Measurements from ENCODE around the gene CACNA1C. TPM values are rescaled to one million over a fixed set of nuclear protein-coding genes. Genes with fewer than 3 reads are reported as not detected.

The CACNA1C gene
- total and polyA plus RNA-seq, 5 donors, result 34.6 to 163 (median 123) TPM

GRCh38 chr12:2284857-2285256 is 232.1 kb downstream of the CACNA1C start:
- H3K27ac ChIP-seq (ENCODE audit: low read length), result peak overlapping the region; percentile 62
- no peak overlapping the region for H3K4me3 ChIP-seq (ENCODE audit: low read length)
- intact Hi-C loops (cut with DNase I), result loop anchor here (10.0 kb wide), 1 partner anchor 230 kb away; the partner anchor contains the start of gene CACNA1C (in 4 of the 4)
- no peaks in the 10 kb centered on the region for H3K27me3 ChIP-seq (ENCODE audit: control insufficient read depth, insufficient read depth)
- WGBS, result 39% methylated on average over 8 of the region's 8 CpGs
- DNase-seq (peak; percentile 82 to 93 (median 93)), ATAC-seq (peak; percentile 77 to 81)
- peaks cover 34% of the 10 kb centered on the region for H3K4me1 ChIP-seq (ENCODE audit: control insufficient read depth, insufficient read depth, low read length)
- no peaks in the 10 kb centered on the region for H3K9me3 ChIP-seq (ENCODE audit: control insufficient read depth, low read length)

GRCh38 chr12:2285462-2285861 is 232.7 kb downstream of the CACNA1C start:
- 88% methylated on average over 14 of the region's 14 CpGs for WGBS
- intact Hi-C loops (cut with DNase I), result loop anchor here (10.0 kb wide), 1 partner anchor 231 kb away; the partner anchor contains the start of gene CACNA1C (in 4 of the 4)

GRCh38 chr12:2286047-2286446 is 233.3 kb downstream of the CACNA1C start:
- Histone ChIP-seq H3K27me3 (ENCODE audit: control insufficient read depth, insufficient read depth) (no peaks in the 10 kb centered on the region), H3K9me3 (ENCODE audit: control insufficient read depth, low read length) (no peaks in the 10 kb centered on the region), H3K4me3 (ENCODE audit: low read length) (no peak overlapping the region), H3K4me1 (ENCODE audit: control insufficient read depth, insufficient read depth, low read length) (peaks cover 37% of the 10 kb centered on the region), H3K27ac (ENCODE audit: low read length) (peak overlapping the region; percentile 62)
- ATAC-seq (no peak), DNase-seq (no peak)
- 58% methylated on average over 5 of the region's 5 CpGs for WGBS
- intact Hi-C loops (cut with DNase I), result loop anchor here (10.0 kb wide), 1 partner anchor 231 kb away; the partner anchor contains the start of gene CACNA1C (in 4 of the 4)

More at GRCh38 chr12:2285462-2285861, 232.7 kb downstream of the CACNA1C start:
- Histone ChIP-seq H3K27me3 (ENCODE audit: control insufficient read depth, insufficient read depth) (no peaks in the 10 kb centered on the region), H3K4me1 (ENCODE audit: control insufficient read depth, insufficient read depth, low read length) (peaks cover 34% of the 10 kb centered on the region), H3K27ac (ENCODE audit: low read length) (peak overlapping the region; percentile 62), H3K4me3 (ENCODE audit: low read length) (no peak overlapping the region), H3K9me3 (ENCODE audit: control insufficient read depth, low read length) (no peaks in the 10 kb centered on the region)
- DNase-seq (no peak), ATAC-seq (no peak)

- DNase-seq (peak in 1 of 3 donors; percentile 54), ATAC-seq (peak; percentile 3 to 22)
- Histone ChIP-seq H3K27me3 (ENCODE audit: control insufficient read depth, insufficient read depth) (no peaks in the 10 kb centered on the region), H3K4me1 (ENCODE audit: control insufficient read depth, insufficient read depth, low read length) (peaks cover 37% of the 10 kb centered on the region), H3K9me3 (ENCODE audit: control insufficient read depth, low read length) (no peaks in the 10 kb centered on the region), H3K27ac (ENCODE audit: low read length) (peak overlapping the region; percentile 62), H3K4me3 (ENCODE audit: low read length) (no peak overlapping the region)
- 53% methylated on average over 9 of the region's 9 CpGs for WGBS
- intact Hi-C loops (cut with DNase I), result loop anchor here (10.0 kb wide), 1 partner anchor 232 kb away; the partner anchor contains the start of gene CACNA1C (in 4 of the 4)
Observed at GRCh38 chr12:2286461-2287131, 233.8 kb downstream of the CACNA1C start.

- Histone ChIP-seq H3K9me3 (ENCODE audit: control insufficient read depth, low read length) (no peaks in the 10 kb centered on the region), H3K27ac (ENCODE audit: low read length) (peak overlapping the region; percentile 62), H3K4me1 (ENCODE audit: control insufficient read depth, insufficient read depth, low read length) (peaks cover 37% of the 10 kb centered on the region), H3K27me3 (ENCODE audit: control insufficient read depth, insufficient read depth) (no peaks in the 10 kb centered on the region), H3K4me3 (ENCODE audit: low read length) (no peak overlapping the region)
- 49% methylated on average over 12 of the region's 12 CpGs for WGBS
- peak in 1 of 2 donors; percentile 41 for ATAC-seq
- intact Hi-C loops (cut with DNase I), result loop anchor here (10.0 kb wide), 1 partner anchor 232 kb away; the partner anchor contains the start of gene CACNA1C (in 4 of the 4)
- DNase-seq, result peak in 2 of 3 donors; percentile 46 to 55
Observed at GRCh38 chr12:2287151-2287550, 234.4 kb downstream of the CACNA1C start.

GRCh38 chr12:2287589-2287988 is 234.8 kb downstream of the CACNA1C start:
- WGBS, result 78% methylated on average over 5 of the region's 5 CpGs
- ATAC-seq (no peak), DNase-seq (no peak)
- Histone ChIP-seq H3K9me3 (ENCODE audit: control insufficient read depth, low read length) (no peaks in the 10 kb centered on the region), H3K27me3 (ENCODE audit: control insufficient read depth, insufficient read depth) (no peaks in the 10 kb centered on the region), H3K4me3 (ENCODE audit: low read length) (no peak overlapping the region), H3K4me1 (ENCODE audit: control insufficient read depth, insufficient read depth, low read length) (peaks cover 37% of the 10 kb centered on the region), H3K27ac (ENCODE audit: low read length) (peak overlapping the region; percentile 62)
- intact Hi-C loops (cut with DNase I), result loop anchor here (10.0 kb wide), 1 partner anchor 233 kb away; the partner anchor contains the start of gene CACNA1C (in 4 of the 4)

- 60% methylated on average over 2 of the region's 2 CpGs for WGBS
- DNase-seq (peak in 1 of 3 donors; percentile 64), ATAC-seq (no peak)
- Histone ChIP-seq H3K27ac (ENCODE audit: low read length) (peak overlapping the region; percentile 44), H3K4me3 (ENCODE audit: low read length) (no peak overlapping the region), H3K9me3 (ENCODE audit: control insufficient read depth, low read length) (no peaks in the 10 kb centered on the region), H3K27me3 (ENCODE audit: control insufficient read depth, insufficient read depth) (no peaks in the 10 kb centered on the region), H3K4me1 (ENCODE audit: control insufficient read depth, insufficient read depth, low read length) (peaks cover 37% of the 10 kb centered on the region)
- intact Hi-C loops (cut with DNase I), result loop anchor here (10.0 kb wide), 1 partner anchor 233 kb away; the partner anchor contains the start of gene CACNA1C (in 4 of the 4)
Observed at GRCh38 chr12:2288001-2288400, 235.2 kb downstream of the CACNA1C start.

GRCh38 chr12:2288471-2288870 is 235.7 kb downstream of the CACNA1C start:
- Histone ChIP-seq H3K4me3 (ENCODE audit: low read length) (no peak overlapping the region), H3K9me3 (ENCODE audit: control insufficient read depth, low read length) (no peaks in the 10 kb centered on the region), H3K27ac (ENCODE audit: low read length) (peak overlapping the region; percentile 44), H3K4me1 (ENCODE audit: control insufficient read depth, insufficient read depth, low read length) (peaks cover 34% of the 10 kb centered on the region), H3K27me3 (ENCODE audit: control insufficient read depth, insufficient read depth) (no peaks in the 10 kb centered on the region)
- no peak for DNase-seq
- intact Hi-C loops (cut with DNase I), result loop anchor here (10.0 kb wide), 1 partner anchor 234 kb away; the partner anchor contains the start of gene CACNA1C (in 4 of the 4)
- whole genome bisulfite sequencing, result 91% methylated on average over 4 of the region's 4 CpGs
- ATAC-seq, result no peak

- H3K9me3 ChIP-seq (ENCODE audit: control insufficient read depth, low read length), result no peaks in the 10 kb centered on the region
- no peak overlapping the region for H3K27ac ChIP-seq (ENCODE audit: low read length)
- DNase-seq (no peak), ATAC-seq (no peak)
- intact Hi-C loops (cut with DNase I), result loop anchor here (10.0 kb wide), 1 partner anchor 234 kb away; the partner anchor contains the start of gene CACNA1C (in 4 of the 4)
- H3K27me3 ChIP-seq (ENCODE audit: control insufficient read depth, insufficient read depth), result no peaks in the 10 kb centered on the region
- peaks cover 30% of the 10 kb centered on the region for H3K4me1 ChIP-seq (ENCODE audit: control insufficient read depth, insufficient read depth, low read length)
- 80% methylated on average over 5 of the region's 5 CpGs for WGBS
- no peak overlapping the region for H3K4me3 ChIP-seq (ENCODE audit: low read length)
Observed at GRCh38 chr12:2288875-2289274, 236.1 kb downstream of the CACNA1C start.

- DNase-seq, result no peak
- peaks cover 34% of the 10 kb centered on the region for H3K4me1 ChIP-seq (ENCODE audit: control insufficient read depth, insufficient read depth, low read length)
- intact Hi-C loops (cut with DNase I), result loop anchor here (10.0 kb wide), 1 partner anchor 235 kb away; the partner anchor contains the start of gene CACNA1C (in 4 of the 4)
Observed at GRCh38 chr12:2289525-2289924, 236.7 kb downstream of the CACNA1C start.

GRCh38 chr12:2290091-2290490 is 237.3 kb downstream of the CACNA1C start:
- WGBS, result 79% methylated on average over 4 of the region's 4 CpGs
- Histone ChIP-seq H3K27me3 (ENCODE audit: control insufficient read depth, insufficient read depth) (no peaks in the 10 kb centered on the region), H3K27ac (ENCODE audit: low read length) (no peak overlapping the region), H3K9me3 (ENCODE audit: control insufficient read depth, low read length) (no peaks in the 10 kb centered on the region), H3K4me1 (ENCODE audit: control insufficient read depth, insufficient read depth, low read length) (peaks cover 39% of the 10 kb centered on the region), H3K4me3 (ENCODE audit: low read length) (no peak overlapping the region)
- intact Hi-C loops (cut with DNase I), result no loop called here
- ATAC-seq (no peak), DNase-seq (no peak)

More at GRCh38 chr12:2289525-2289924, 236.7 kb downstream of the CACNA1C start:
- H3K27ac ChIP-seq (ENCODE audit: low read length), result no peak overlapping the region
- H3K27me3 ChIP-seq (ENCODE audit: control insufficient read depth, insufficient read depth), result no peaks in the 10 kb centered on the region
- ATAC-seq, result no peak
- no peaks in the 10 kb centered on the region for H3K9me3 ChIP-seq (ENCODE audit: control insufficient read depth, low read length)
- no peak overlapping the region for H3K4me3 ChIP-seq (ENCODE audit: low read length)
- 67% methylated on average over 10 of the region's 10 CpGs for WGBS
